ENCODE measurements around the gene PARVA.

Gene PARVA

GRCh38 chr11:12430351-12430750, 53.0 kb downstream of the PARVA start:
- in situ Hi-C loops (cut with HindIII; ENCODE audit: low sequenced_read_pairs) = loop anchor here (5.0 kb wide), 1 partner anchor 52 kb away; no protein-coding TSS in a partner anchor

- in situ Hi-C loops (cut with HindIII; ENCODE audit: low sequenced_read_pairs) = loop anchor here (5.0 kb wide), 1 partner anchor 51 kb away; no protein-coding TSS in a partner anchor
Measured at GRCh38 chr11:12430954-12431595, 53.7 kb downstream of the PARVA start.

GRCh38 chr11:12432507-12432906, 55.1 kb downstream of the PARVA start:
- in situ Hi-C loops (cut with HindIII; ENCODE audit: low sequenced_read_pairs) = loop anchor here (5.0 kb wide), 1 partner anchor 50 kb away; no protein-coding TSS in a partner anchor

GRCh38 chr11:12433121-12433520, 55.8 kb downstream of the PARVA start:
- in situ Hi-C loops (cut with HindIII; ENCODE audit: low sequenced_read_pairs) = loop anchor here (5.0 kb wide), 1 partner anchor 49 kb away; no protein-coding TSS in a partner anchor

GRCh38 chr11:12433571-12434324, 56.4 kb downstream of the PARVA start:
- in situ Hi-C loops (cut with HindIII; ENCODE audit: low sequenced_read_pairs) = loop anchor here (5.0 kb wide), 1 partner anchor 49 kb away; no protein-coding TSS in a partner anchor

GRCh38 chr11:12434325-12434654, 56.9 kb downstream of the PARVA start:
- in situ Hi-C loops (cut with HindIII; ENCODE audit: low sequenced_read_pairs) = loop anchor here (5.0 kb wide), 1 partner anchor 48 kb away; no protein-coding TSS in a partner anchor

- in situ Hi-C loops (cut with HindIII; ENCODE audit: low sequenced_read_pairs) = no loop called here
Measured at GRCh38 chr11:12435264-12435663, 57.9 kb downstream of the PARVA start.

GRCh38 chr11:12436266-12436665, 58.9 kb downstream of the PARVA start:
- in situ Hi-C loops (cut with HindIII; ENCODE audit: low sequenced_read_pairs) = no loop called here

GRCh38 chr11:12438291-12438690, 60.9 kb downstream of the PARVA start:
- in situ Hi-C loops (cut with HindIII; ENCODE audit: low sequenced_read_pairs) = no loop called here

- in situ Hi-C loops (cut with HindIII; ENCODE audit: low sequenced_read_pairs) = no loop called here
Measured at GRCh38 chr11:12439615-12440014, 62.2 kb downstream of the PARVA start.

GRCh38 chr11:12440565-12440964, 63.2 kb downstream of the PARVA start:
- in situ Hi-C loops (cut with HindIII; ENCODE audit: low sequenced_read_pairs) = no loop called here

GRCh38 chr11:12441231-12441861, 64.0 kb downstream of the PARVA start:
- in situ Hi-C loops (cut with HindIII; ENCODE audit: low sequenced_read_pairs) = no loop called here

GRCh38 chr11:12444601-12445000, 67.2 kb downstream of the PARVA start:
- in situ Hi-C loops (cut with HindIII; ENCODE audit: low sequenced_read_pairs) = no loop called here

GRCh38 chr11:12445001-12445400, 67.6 kb downstream of the PARVA start:
- in situ Hi-C loops (cut with HindIII; ENCODE audit: low sequenced_read_pairs) = no loop called here

- in situ Hi-C loops (cut with HindIII; ENCODE audit: low sequenced_read_pairs) = no loop called here
Measured at GRCh38 chr11:12446863-12447262, 69.5 kb downstream of the PARVA start.

- in situ Hi-C loops (cut with HindIII; ENCODE audit: low sequenced_read_pairs) = no loop called here
Measured at GRCh38 chr11:12448131-12448939, 71.0 kb downstream of the PARVA start.

- in situ Hi-C loops (cut with HindIII; ENCODE audit: low sequenced_read_pairs) = loop anchor here (5.0 kb wide), 1 partner anchor 73 kb away; the partner anchor contains the start of gene PARVA
Measured at GRCh38 chr11:12449961-12450715, 72.8 kb downstream of the PARVA start.

GRCh38 chr11:12451179-12451814, 73.9 kb downstream of the PARVA start:
- in situ Hi-C loops (cut with HindIII; ENCODE audit: low sequenced_read_pairs) = loop anchor here (5.0 kb wide), 1 partner anchor 74 kb away; the partner anchor contains the start of gene PARVA

GRCh38 chr11:12453243-12453642, 75.9 kb downstream of the PARVA start:
- in situ Hi-C loops (cut with HindIII; ENCODE audit: low sequenced_read_pairs) = loop anchor here (5.0 kb wide), 1 partner anchor 76 kb away; the partner anchor contains the start of gene PARVA

Measured in endothelial cell of hepatic sinusoid (primary cell).